Stimulated activated CD8-positive, alpha-beta memory T cell treated with anti-CD3 and anti-CD28 coated beads, Interleukin-7, amount 100 ng/mL, for 4 hours (primary cell): ENCODE measurements around the gene TMPRSS6.

ENCODE experiments used
- DNase-seq, 2 donors: peaks; one replicate each; pipeline ENCODE4 v3.0.0-alpha.2; 2020; ENCODE audit warnings: low read depth in 2 of 2

Gene TMPRSS6

DNA sequence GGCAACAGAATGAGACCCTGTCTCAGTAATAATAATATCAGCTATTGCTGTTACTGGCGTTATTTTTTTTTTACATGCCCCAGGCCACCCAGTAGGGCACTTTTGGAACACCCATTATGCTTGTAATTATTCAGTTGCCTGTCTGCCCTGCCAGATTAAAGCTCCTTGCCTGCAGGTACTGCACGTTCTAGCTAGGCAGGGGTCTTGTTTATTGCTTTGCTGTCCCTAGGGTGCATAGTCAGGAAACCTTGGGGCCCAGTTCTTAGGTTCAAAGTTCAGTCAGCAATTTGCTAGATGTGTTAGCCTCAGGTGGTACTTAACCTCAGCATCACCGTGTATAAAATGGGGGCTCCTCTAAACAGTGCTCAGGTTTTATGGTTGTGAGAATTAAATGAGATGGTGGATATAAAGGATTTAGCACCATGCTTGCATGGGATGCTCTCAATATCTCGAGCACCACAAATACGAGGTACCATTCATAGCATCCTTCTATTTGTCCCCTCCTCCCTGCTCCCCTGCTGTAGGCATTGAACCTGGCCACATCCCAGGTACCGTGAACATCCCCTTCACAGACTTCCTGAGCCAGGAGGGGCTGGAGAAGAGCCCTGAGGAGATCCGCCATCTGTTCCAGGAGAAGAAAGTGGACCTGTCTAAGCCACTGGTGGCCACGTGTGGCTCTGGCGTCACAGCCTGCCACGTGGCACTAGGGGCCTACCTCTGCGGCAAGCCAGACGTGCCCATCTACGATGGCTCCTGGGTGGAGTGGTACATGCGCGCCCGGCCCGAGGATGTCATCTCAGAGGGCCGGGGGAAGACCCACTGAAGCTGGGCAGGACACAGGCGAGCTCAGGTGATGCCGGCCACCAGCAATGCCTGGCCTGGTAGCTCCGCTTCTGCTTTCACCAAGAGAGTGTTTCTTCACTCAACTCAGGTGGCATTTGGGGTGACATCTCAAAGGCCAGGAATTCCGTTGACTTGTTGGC is 80.5 kb downstream of the TMPRSS6 start:
- DNase-seq: no peak

DNA sequence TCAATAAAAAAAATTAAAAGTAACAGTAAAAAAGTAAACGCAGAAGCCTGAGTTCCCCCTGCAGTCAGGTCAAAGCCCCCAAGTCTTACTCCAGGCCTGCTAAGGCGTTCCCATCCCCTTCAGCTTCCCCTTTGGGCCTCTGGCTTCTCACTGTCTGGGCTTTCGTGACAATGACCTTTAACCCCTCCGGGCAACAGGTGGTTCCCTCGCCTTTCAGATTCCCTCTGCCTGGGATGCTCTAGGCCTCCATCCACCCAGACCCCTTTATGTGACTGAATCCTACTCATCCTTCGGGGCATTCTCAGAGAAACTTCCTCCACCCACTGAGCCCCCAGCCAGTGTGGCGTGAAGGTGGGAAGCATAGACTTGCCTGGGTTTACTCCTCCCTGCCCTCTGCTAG is 82.0 kb downstream of the TMPRSS6 start:
- no peak for DNase-seq

DNA sequence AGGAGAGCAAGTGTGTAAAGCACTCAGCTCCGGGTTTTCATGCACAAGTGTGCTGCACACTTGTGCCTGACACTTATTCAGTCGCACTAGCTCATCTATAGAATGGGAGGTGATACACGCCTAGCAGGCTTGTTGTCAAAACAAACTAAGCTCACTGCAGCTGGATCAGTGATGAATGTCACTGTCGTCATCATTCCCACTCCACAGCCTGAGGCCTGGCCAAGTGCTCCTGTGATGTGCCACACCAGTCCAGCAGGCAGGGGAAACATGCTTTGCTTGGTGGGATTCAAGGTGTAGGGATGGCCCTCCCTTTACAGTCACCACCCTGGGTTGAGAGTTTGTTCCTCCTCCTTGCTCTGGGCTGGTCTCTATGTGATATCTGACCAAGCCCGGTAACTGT is 83.2 kb downstream of the TMPRSS6 start:
- no peak for DNase-seq

DNA sequence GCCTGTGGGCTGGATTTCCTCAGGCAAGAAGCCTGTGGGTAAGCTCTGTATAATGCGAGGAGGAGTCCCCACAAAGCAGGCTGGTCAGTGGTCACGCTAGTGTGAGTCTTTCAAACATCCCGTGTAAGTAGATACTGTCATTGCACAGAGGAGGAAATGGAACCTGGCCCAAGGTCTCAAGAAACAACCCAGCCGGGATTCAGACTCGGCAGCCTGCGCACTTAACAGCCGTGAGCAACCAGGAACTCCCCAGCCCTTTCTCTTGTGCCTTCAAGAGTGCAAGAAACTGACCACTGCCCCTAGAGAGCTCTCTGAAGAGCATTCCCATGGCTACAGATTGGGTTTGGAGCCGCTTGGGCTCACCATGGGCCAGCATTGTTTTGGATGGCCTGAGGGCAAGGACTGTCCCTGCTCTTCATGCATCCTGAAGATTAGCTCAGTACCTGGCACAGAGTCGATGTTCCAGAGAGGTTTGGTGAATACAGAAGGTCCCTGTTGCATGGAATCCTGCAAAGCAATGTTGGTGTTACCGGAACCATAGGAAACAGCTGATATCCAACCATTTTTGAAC is 83.9 kb downstream of the TMPRSS6 start:
- DNase-seq: no peak

DNA sequence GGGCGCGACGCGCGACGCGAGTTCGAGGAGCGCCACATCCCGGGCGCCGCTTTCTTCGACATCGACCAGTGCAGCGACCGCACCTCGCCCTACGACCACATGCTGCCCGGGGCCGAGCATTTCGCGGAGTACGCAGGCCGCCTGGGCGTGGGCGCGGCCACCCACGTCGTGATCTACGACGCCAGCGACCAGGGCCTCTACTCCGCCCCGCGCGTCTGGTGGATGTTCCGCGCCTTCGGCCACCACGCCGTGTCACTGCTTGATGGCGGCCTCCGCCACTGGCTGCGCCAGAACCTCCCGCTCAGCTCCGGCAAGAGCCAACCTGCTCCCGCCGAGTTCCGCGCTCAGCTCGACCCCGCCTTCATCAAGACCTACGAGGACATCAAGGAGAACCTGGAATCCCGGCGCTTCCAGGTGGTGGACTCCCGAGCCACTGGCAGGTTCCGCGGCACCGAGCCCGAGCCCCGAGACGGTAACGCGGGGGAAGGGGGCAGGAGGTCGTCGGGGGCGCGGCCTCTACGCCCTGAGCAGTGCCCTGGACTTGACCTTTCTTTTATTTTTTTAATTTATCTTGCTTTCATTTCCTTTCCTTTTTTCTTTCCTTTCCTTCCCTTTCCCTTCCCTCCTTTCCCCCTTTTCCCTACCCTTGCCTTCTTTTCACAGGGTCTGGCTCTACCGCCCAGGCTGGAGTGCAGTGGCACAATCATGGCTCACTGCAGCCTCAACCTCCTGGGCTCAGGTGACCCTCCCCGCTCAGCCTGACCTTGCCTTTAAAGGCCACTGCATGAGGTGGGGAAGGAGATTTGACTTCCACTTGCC is 85.0 kb downstream of the TMPRSS6 start:
- DNase-seq: no peak

DNA sequence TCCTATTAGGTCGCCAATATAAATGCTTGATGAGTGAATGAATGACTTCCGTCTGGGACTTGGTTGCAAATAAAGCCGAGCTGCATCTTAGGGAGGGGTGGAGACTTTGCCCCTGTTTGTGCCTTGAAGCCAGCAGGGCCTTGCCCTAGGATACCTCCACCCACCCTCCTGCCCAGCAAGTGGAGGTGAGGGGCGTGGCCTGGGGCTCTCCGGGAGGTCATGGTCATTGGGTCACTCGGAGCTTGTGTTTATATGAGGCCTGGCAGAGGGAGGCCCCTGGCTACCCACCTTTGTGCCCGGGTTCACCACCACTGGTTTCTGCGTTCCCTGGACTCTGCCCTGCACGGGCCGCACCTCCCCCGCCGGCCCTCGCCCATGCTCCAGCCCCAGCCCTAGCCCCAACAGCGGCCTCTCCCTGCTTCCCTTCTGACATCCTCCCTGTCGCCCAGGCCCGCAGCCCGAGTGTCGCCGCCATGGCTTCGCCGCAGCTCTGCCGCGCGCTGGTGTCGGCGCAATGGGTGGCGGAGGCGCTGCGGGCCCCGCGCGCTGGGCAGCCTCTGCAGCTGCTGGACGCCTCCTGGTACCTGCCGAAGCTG is 85.7 kb downstream of the TMPRSS6 start:
- no peak for DNase-seq

DNA sequence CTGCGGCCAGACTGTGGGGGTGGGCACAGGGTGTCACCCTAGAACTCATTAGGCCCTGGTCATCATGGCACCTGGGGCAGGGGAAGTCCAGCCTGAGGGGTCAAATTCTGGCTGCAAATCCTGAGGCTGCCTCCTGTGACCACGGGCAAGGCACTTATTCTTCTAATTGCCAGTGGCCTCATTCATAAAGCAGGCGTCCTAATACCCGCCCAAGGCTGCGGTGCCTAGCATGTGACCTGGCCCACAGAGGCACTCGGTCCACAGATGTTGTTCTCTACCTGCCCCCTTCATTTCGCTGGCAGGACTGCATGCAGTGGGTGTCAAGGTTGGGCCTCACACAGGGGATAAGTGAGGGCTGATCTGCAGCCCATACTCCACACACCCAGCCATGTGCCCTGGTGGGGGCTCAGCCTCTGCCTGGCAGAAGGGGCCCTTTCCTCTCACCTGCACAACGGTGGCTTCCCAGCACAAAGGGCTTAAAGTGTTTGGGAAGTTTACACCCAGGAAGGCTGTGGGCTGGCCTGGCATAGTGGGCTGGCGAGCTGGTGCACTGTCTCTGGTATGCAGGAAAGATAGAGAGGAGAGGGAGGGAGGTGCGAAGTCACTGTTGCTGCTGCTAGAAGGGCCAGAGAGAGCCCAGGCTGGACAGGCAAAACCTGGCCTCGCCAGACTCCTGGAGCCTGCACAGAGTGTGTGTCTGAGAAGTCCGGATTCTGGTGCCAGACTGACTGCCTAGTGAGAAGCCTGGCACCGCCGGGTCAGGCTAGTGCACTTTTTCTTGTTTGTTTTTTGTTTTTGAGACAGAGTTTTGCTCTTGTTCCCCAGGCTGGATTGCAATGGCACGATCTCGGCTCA is 86.8 kb downstream of the TMPRSS6 start:
- DNase-seq: no peak

DNA sequence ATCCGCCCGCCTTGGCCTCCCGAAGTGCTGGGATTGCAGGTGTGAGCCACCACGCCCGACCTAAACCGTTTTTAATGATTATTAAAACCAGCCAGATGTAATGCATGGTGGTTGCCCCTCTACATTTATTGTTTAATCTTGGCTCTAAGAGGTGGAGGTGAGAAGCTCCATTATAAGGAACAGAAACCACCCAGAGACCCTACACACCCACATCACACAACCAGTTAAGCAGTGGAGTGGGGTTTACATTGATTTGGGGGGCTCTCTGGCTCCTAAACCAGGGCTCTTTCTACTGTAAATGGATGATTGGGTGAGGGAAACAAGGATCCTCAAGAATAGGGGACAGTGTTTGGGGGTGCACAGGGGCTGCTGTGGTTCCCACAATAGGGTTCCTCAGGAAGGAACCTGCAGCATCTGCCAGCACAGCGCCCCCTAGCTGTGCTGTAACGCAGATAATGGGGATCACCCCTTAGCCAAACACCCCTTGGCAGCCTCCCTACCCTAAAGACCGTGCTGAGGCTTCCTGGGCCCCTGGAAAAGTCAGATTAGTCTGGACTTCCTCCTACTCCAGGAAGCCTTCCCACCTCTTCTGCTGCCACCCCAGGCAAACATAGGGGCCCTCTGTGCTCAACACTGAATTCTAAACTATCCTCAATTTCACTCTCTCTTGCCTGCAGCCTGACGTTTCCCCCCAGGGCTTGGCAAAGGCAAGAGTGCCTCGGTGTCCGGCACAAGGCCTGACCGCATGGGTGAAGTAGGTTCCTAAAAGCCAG is 87.6 kb downstream of the TMPRSS6 start:
- peak; percentile 6 to 26 for DNase-seq

DNA sequence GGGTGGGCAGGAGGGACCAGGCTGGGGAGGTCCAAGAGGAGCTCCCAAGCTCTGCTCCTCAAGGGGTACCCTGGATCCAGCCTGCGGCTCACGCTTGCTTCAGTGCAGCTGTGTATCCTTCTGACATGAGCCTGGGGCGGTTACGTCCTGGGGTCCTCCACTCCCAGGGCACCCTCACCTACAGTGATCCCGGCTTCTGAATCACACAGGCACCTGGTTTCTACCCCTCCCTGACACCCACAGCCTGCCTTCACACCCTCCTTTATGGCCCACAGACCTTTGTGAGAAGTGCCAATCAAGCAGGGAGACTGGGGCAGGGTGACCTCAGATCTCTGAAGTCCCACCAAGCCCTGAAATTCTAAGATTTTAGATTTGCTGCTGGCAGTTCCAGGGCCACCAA is 88.5 kb downstream of the TMPRSS6 start:
- no peak for DNase-seq

DNA sequence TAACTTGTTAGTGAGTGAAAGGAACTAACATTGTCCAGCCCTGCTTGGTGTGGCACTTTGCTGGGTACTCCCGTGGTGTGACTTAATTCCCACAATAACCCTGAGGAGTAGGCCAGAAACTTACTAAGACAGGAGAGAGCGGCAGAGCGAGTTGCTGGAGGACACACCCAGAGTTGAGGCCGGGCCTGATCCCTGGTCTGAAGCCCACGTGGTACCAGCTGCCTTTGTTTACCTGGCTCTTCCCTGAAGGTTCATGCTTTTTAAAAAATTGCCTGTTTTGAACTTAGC is 89.4 kb downstream of the TMPRSS6 start:
- no peak for DNase-seq

DNA sequence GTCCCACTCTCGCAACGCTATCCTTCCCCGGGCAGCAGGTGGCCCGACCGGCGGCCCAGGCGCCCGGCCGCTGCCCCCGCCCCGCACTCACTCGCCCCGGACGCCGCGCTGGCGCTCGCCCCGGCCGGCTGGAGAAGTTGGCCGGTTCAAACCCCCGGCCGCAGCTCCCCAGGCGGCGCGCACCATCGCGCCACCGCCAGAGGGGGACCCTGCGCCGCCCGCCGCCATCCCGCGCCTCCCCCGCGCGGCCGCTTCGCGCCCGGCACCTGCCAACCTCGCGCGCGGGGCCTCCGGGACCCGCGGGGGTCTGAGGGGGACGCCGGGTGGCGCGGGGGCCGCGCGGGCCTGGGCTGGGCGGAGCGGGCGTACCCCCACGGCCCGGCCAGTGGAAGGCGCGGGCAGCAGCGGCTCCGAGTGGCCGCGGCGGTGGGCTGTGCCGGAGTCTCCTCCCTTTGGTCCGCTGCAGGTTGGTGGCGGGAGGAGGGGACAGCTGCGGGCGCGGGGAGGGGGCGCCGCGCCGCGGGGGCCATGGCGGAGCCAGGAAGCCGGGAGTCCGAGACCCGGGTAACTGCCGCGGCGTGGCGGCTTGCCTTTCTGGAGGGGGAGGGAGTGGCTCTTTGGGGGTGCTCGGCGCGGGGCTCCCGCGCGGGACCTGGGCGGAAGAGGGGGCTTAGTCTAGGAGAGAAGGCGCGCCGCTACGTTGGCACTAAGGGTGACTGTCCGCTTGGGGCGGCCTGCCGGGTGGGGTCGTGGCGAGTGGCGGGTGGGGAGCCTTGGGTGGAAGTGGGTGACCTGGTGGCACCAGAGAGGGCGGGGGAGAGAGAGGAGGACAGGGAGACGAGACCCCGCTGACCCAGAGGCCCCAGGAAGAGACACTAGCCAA is 90.0 kb downstream of the TMPRSS6 start, which contains the start of the genes MPST and TST:
MPST (plus strand) TSS at position 434 of the 883 bp plus-strand sequence; CDS start at position 529, 95 bp downstream.
TST (minus strand) TSS at position 139 of the 883 bp plus-strand sequence. CDS start 715 bp downstream, outside the sequence.
- peak in 1 of 2 donors; percentile 19 for DNase-seq

DNA sequence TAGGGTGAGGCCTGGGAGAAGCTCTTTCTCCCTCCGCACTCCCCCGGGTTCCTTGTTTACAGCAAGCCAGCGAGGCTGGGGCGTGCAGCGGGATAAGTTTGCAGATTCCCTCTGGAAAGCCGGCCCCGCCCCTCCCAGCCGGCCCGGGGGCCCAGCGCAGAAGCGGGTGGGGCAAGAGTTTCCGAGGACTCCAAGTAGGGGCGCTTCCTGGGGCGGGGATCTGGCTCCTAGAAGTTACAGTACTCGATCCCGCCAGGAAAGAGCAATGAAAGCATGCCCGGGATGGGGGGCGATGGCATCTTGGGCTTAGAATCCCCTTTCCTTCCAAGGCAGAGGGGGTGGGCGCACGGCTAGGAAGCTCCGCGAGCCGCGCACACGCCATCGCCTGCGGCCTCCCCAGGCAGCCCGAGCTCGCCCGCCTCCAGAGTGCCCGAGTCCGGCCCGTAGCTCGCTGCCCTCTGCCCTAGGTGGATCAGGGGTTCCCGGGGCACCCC is 90.7 kb downstream of the TMPRSS6 start:
- DNase-seq: no peak

DNA sequence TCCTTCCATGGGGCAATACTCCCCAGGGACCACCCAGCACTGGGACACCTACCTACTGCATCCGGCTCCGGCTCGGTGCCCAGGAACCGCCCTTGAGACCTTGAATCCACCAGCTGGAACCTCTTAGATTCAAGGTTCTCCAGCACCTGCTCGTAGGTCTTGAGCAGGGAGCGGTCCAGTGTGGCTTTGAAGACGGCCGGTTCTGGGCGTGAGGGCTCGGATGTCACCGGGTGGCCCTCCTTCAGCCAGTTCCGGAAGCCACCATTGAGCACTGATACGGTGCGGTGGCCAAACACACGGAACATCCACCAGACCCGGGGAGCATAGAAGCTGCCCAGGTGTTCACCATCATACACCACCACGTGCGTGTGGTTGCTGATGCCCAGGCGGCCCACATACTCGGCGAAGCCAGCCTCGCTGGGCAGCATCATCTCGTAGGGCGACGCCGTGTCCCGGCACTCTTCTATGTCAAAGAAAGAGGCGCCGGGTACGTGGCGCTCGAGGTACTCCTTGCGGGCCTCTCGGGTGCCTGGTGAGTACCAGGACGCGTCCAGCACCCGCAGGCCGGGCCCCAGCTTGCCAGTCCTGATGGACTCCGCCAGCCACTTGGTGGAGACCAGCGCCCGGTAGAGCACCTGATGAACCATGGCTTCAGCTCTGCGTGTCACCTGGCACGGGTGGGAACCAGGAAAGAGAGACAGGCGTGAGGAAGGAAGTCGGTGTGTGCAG is 91.3 kb downstream of the TMPRSS6 start:
- no peak for DNase-seq

DNA sequence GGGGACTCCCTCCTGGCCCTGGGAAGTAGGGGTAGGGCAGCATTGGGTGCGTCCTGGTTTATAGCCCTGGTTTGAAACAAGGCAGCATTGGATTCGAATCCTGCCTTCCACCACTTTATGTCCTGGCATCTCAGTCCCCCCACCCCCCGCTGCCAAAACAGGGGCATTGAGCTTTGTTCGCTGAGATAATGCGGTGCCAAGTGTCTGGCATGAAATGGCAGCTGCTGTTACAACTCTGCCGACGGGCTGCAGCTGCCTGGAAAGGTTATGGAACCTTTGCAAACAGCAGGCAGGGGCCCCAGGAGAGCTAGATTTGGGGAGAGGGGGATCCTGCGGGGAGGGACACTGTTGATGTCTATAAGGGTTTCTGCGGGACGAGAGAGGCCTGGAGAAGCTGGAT is 92.2 kb downstream of the TMPRSS6 start:
- no peak for DNase-seq

DNA sequence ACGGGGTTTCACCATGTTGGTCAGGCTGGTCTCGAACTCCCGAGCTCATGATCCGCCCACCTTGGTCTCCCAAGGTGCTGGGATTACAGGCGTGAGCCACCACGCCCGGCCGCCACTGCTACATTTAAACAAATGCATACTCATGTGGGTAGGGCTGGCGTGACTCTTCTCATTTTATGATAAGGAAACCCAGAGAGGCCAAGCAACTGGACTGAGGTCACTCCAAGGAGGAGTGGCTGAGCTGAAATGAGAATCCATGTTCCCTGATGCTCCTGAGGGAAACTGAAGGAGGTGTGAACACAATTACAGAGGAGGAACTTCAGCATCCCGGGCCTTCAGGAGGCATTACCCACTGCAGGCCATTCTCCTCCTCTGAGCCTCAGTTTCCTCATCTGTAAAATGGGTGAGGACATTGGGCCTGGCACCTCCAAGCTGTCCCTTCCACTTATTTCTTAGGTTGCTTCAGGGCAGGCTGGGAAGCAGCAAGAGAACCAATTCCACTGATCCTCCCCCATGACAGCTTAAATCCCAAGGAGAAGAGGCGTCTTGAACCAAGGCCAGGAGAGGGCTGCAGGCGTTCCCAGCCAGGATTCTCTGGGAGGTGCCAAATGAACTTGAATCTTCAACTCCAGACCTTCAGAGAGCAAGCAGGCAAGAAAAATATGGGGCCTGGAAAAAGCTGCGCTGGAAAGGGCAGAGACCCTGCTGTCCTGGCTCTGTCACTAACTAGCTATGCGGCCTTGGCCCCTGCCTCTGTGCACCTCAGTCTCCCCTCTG is 93.2 kb downstream of the TMPRSS6 start:
- DNase-seq: no peak

DNA sequence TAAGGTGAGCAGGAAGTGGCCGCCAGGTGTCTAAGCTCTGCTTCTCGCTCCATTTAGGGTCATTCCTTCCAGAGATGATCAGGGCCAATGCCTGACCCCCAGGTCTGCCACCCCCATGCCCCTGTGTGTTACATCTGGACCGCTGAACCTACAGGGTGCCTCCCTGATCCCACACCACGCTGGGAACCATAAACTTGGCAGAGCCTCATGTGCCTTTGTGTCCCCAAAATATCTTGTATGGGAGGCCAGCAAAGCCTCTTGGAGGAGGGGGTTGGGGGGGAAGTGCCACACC is 94.0 kb downstream of the TMPRSS6 start:
- DNase-seq: no peak
